H1 (cell line): ENCODE measurements around the gene XPO6. TPM values are rescaled to one million over a fixed set of nuclear protein-coding genes. Genes with fewer than 3 reads are reported as not detected.

ENCODE experiments used
- CTCF ChIA-PET: fragments of 300-600 bp; sonication (Branson Sonifier 250); formaldehyde crosslinking; loops from one replicate; lab custom pipeline; 2021; ENCODE audit not compliant: partially characterized antibody; lab: Charles Lee
- POLR2A ChIA-PET: fragments of 300-600 bp; sonication (Branson Sonifier 250); formaldehyde crosslinking; loops from one replicate; lab custom pipeline; 2021; ENCODE audit warnings: inconsistent platforms; ENCODE audit not compliant: partially characterized antibody; lab: Charles Lee
- DNase-seq, 2 experiments: peaks; one replicate each; pipeline versions ENCODE4 v3.0.0 to v3.0.0-alpha.2; 2010 to 2022; ENCODE audit warnings: low spot score in 2 of 2, low read depth in 1 of 2, mixed read lengths in 1 of 2
- FAIRE-seq: peaks from 2 replicates; lab custom pipeline; 2011; peaks lifted over from hg19 to GRCh38; lab: Jason Lieb, UNC
- H2AFZ ChIP-seq: 2 replicates; pipeline ENCODE4 v1.8.1; 2012; ENCODE audit warnings: low read length, inconsistent platforms
- H2AK5ac ChIP-seq: 2 replicates; pipeline ENCODE4 v1.6.1; 2013; ENCODE audit warnings: low read depth, low read length
- H2BK120ac ChIP-seq: replicated peaks from 2 replicates; pipeline ENCODE3; 2013; ENCODE audit warnings: low read depth, low read length, inconsistent platforms
- H2BK12ac ChIP-seq: 2 replicates; pipeline ENCODE4 v1.6.1; 2013; ENCODE audit warnings: low read depth, low read length
- H2BK15ac ChIP-seq: 2 replicates; pipeline ENCODE4 v1.6.1; 2013; ENCODE audit warnings: low read length
- H2BK20ac ChIP-seq: 2 replicates; pipeline ENCODE4 v1.6.1; 2013; ENCODE audit warnings: low read length
- H2BK5ac ChIP-seq: 2 replicates; pipeline ENCODE4 v1.6.1; 2013; ENCODE audit warnings: low read depth, low read length
- H3K14ac ChIP-seq: 2 replicates; pipeline ENCODE4 v1.6.1; 2013; ENCODE audit warnings: inconsistent platforms; ENCODE audit not compliant: insufficient read length
- H3K18ac ChIP-seq: 2 replicates; pipeline ENCODE4 v1.6.1; 2013; ENCODE audit warnings: low read length; ENCODE audit errors: extremely low read depth
- H3K23ac ChIP-seq: 2 replicates; pipeline ENCODE4 v1.6.1; 2013; ENCODE audit warnings: inconsistent platforms; ENCODE audit not compliant: insufficient read length
- H3K23me2 ChIP-seq: 2 replicates; pipeline ENCODE4 v1.6.1; 2013; ENCODE audit warnings: low read depth, low read length
- H3K27ac ChIP-seq: 2 replicates; pipeline ENCODE4 v1.6.1; 2011; ENCODE audit warnings: low read depth, low read length, inconsistent platforms
- H3K27me3 ChIP-seq, 4 experiments: replicated peaks in 1 of 4; 1 replicate in 1 of 4; 2 replicates in 3 of 4; pipeline versions ENCODE4 v1.6.1 to v1.8.1; 2011 to 2013; ENCODE audit warnings: low read length in 3 of 4, mild to moderate bottlenecking in 3 of 4, inconsistent platforms in 2 of 4, mixed read lengths in 2 of 4, moderate library complexity in 1 of 4; ENCODE audit not compliant: control insufficient read depth in 3 of 4, insufficient read depth in 3 of 4; ENCODE audit errors: extremely low read depth in 1 of 4
- H3K36me3 ChIP-seq, 4 experiments: 2 replicates each; pipeline versions ENCODE4 v1.6.1 to v1.8.1; 2011 to 2013; ENCODE audit warnings: mild to moderate bottlenecking in 4 of 4, low read length in 3 of 4, moderate library complexity in 2 of 4, control low read depth in 1 of 4, inconsistent platforms in 1 of 4; ENCODE audit not compliant: insufficient read depth in 4 of 4, control insufficient read depth in 2 of 4
- H3K4ac ChIP-seq: replicated peaks from 2 replicates; pipeline ENCODE3; 2013; ENCODE audit warnings: low read length, low read depth, mixed read lengths, inconsistent platforms; ENCODE audit not compliant: insufficient read length
- H3K4me1 ChIP-seq, 4 experiments: replicated peaks in 1 of 4; 1 replicate in 1 of 4; 2 replicates in 3 of 4; pipeline versions ENCODE4 v1.6.1 to v1.8.1; 2011 to 2013; ENCODE audit warnings: low read length in 3 of 4, inconsistent platforms in 2 of 4, mixed read lengths in 1 of 4; ENCODE audit not compliant: insufficient read depth in 4 of 4, control insufficient read depth in 3 of 4
- H3K4me2 ChIP-seq, 2 experiments: 2 replicates each; pipeline versions ENCODE4 v1.6.1 to v1.8.1; 2011 to 2013; ENCODE audit warnings: low read depth in 2 of 2, low read length in 2 of 2, control low read depth in 1 of 2, inconsistent platforms in 1 of 2, mild to moderate bottlenecking in 1 of 2; ENCODE audit not compliant: insufficient read depth in 1 of 2
- H3K4me3 ChIP-seq, 4 experiments: fragments of 200-600, 300-600 bp in 1 of 4; sonication (generic), shearing (Covaris generic), sonication (Bioruptor Twin) in 1 of 4; 2 replicates each; pipeline versions ENCODE4 v1.5.1 to v1.8.1; 2011 to 2016; ENCODE audit warnings: low read length in 4 of 4, low read depth in 3 of 4, control low read depth in 2 of 4, inconsistent platforms in 2 of 4, mild to moderate bottlenecking in 2 of 4, mixed read lengths in 1 of 4, moderate library complexity in 1 of 4; ENCODE audit not compliant: insufficient read depth in 2 of 4; ENCODE audit errors: extremely low read depth in 1 of 4
- H3K56ac ChIP-seq: replicated peaks from 2 replicates; pipeline ENCODE3; 2013; ENCODE audit warnings: low read depth, mild to moderate bottlenecking, mixed read lengths, low read length, inconsistent platforms; ENCODE audit not compliant: insufficient read length
- H3K79me1 ChIP-seq: 2 replicates; pipeline ENCODE4 v1.6.1; 2013; ENCODE audit warnings: low read depth, low read length, control low read depth
- H3K79me2 ChIP-seq, 2 experiments: 2 replicates each; pipeline versions ENCODE4 v1.6.1 to v1.8.1; 2012 to 2013; ENCODE audit warnings: low read length in 2 of 2, mild to moderate bottlenecking in 2 of 2, inconsistent platforms in 1 of 2; ENCODE audit not compliant: insufficient read depth in 2 of 2, control insufficient read depth in 1 of 2
- H3K9ac ChIP-seq, 4 experiments: replicated peaks in 1 of 4; 1 replicate in 1 of 4; 2 replicates in 3 of 4; pipeline versions ENCODE4 v1.6.1 to v1.8.1; 2011 to 2013; ENCODE audit warnings: low read depth in 3 of 4, low read length in 3 of 4, control low read depth in 2 of 4, mild to moderate bottlenecking in 2 of 4, moderate library complexity in 2 of 4, inconsistent platforms in 1 of 4; ENCODE audit errors: extremely low read depth in 1 of 4
- H3K9me3 ChIP-seq, 2 experiments: 2 replicates each; pipeline versions ENCODE4 v1.6.1 to v1.8.1; 2012 to 2013; ENCODE audit warnings: mild to moderate bottlenecking in 2 of 2, moderate library complexity in 2 of 2, control low read depth in 1 of 2, inconsistent platforms in 1 of 2, low read depth in 1 of 2, low read length in 1 of 2, mixed read lengths in 1 of 2; ENCODE audit not compliant: insufficient read depth in 2 of 2
- H4K20me1 ChIP-seq, 2 experiments: replicated peaks in 1 of 2; 2 replicates each; pipeline versions ENCODE3 to v1.8.1; 2011 to 2013; ENCODE audit warnings: inconsistent platforms in 2 of 2, low read length in 2 of 2, mild to moderate bottlenecking in 1 of 2; ENCODE audit not compliant: insufficient read depth in 2 of 2, control insufficient read depth in 1 of 2
- H4K5ac ChIP-seq: 2 replicates; pipeline ENCODE4 v1.6.1; 2013; ENCODE audit warnings: low read length, low read depth, mixed read lengths, inconsistent platforms; ENCODE audit not compliant: insufficient read length
- H4K8ac ChIP-seq: 2 replicates; pipeline ENCODE4 v1.8.0; 2013; ENCODE audit warnings: mild to moderate bottlenecking, moderate library complexity, low read length, inconsistent platforms; ENCODE audit not compliant: insufficient read depth; ENCODE audit errors: extremely low read depth
- H4K91ac ChIP-seq: replicated peaks from 2 replicates; pipeline ENCODE3; 2013; ENCODE audit warnings: low read length, mixed read lengths, inconsistent platforms; ENCODE audit not compliant: insufficient read length
- BRCA1 ChIP-seq: IDR thresholded peaks from 2 replicates; pipeline ENCODE4 v1.6.1; 2012; ENCODE audit warnings: low read depth, low read length, improper control_type of control experiment
- CEBPB ChIP-seq: IDR thresholded peaks from 2 replicates; pipeline ENCODE4 v1.6.1; 2012; ENCODE audit warnings: low read depth, low read length
- GTF2F1 ChIP-seq: IDR thresholded peaks from 2 replicates; pipeline ENCODE4 v1.6.1; 2012; ENCODE audit warnings: low read depth, low read length, improper control_type of control experiment, borderline replicate concordance
- HDAC2 ChIP-seq, 2 experiments: fragments of 300-600 bp in 1 of 2; sonication (generic) in 1 of 2; IDR thresholded peaks; 2 replicates each; pipeline ENCODE4 v1.6.1; 2011 to 2012; ENCODE audit warnings: low read depth in 2 of 2, low read length in 2 of 2, mild to moderate bottlenecking in 2 of 2, moderate library complexity in 2 of 2, borderline replicate concordance in 1 of 2, inconsistent platforms in 1 of 2
- KDM5A ChIP-seq: fragments of 200-600 bp; IDR thresholded peaks from 2 replicates; pipeline ENCODE4 v1.7.1; 2012; ENCODE audit warnings: mild to moderate bottlenecking, low read length, inconsistent platforms, mixed read lengths
- NANOG ChIP-seq: IDR thresholded peaks from 2 replicates; pipeline ENCODE4 v1.6.1; 2011; ENCODE audit warnings: low read length, low read depth, mild to moderate bottlenecking, inconsistent platforms; ENCODE audit not compliant: insufficient read depth, poor library complexity, severe bottlenecking
- POLR2A ChIP-seq, 2 experiments: IDR thresholded peaks; 1 replicate in 1 of 2; 2 replicates in 1 of 2; pipeline ENCODE4 v1.6.1; 2011; ENCODE audit warnings: low read depth in 2 of 2, low read length in 2 of 2, mild to moderate bottlenecking in 2 of 2; ENCODE audit errors: control extremely low read depth in 1 of 2
- POLR2AphosphoS5 ChIP-seq: IDR thresholded peaks from 2 replicates; pipeline ENCODE4 v1.6.1; 2011; ENCODE audit warnings: low read depth, low read length
- SIRT6 ChIP-seq: IDR thresholded peaks from one replicate; pipeline ENCODE4 v1.7.1; 2012; ENCODE audit warnings: low read length, inconsistent platforms
- SIX5 ChIP-seq: IDR thresholded peaks from 2 replicates; pipeline ENCODE4 v1.6.1; 2011; ENCODE audit warnings: mild to moderate bottlenecking, low read depth, low read length
- SP2 ChIP-seq: IDR thresholded peaks from 2 replicates; pipeline ENCODE4 v1.6.1; 2012; ENCODE audit warnings: mild to moderate bottlenecking, low read length, inconsistent platforms
- SP4 ChIP-seq: IDR thresholded peaks from 2 replicates; pipeline ENCODE4 v1.6.1; 2012; ENCODE audit warnings: low read length, inconsistent platforms
- SUZ12 ChIP-seq: fragments of 200-600 bp; sonication (generic); IDR thresholded peaks from 2 replicates; pipeline ENCODE4 v1.6.1; 2012; ENCODE audit warnings: mild to moderate bottlenecking, inconsistent platforms, low read length, moderate library complexity, mixed read lengths
- TBP ChIP-seq: IDR thresholded peaks from 2 replicates; pipeline ENCODE4 v1.6.1; 2011; ENCODE audit warnings: low read depth, low read length, improper control_type of control experiment
- YY1 ChIP-seq: IDR thresholded peaks from 2 replicates; pipeline ENCODE4 v1.6.1; 2011; ENCODE audit warnings: low read depth, mild to moderate bottlenecking, low read length
- WGBS, 2 experiments: shearing (Covaris generic) in 1 of 2; methylation state at CpG; one replicate each; pipeline versions ENCODE4 v1.1.6 to v1.1.7; 2013 to 2015; ENCODE audit warnings: low lambda C conversion rate in 2 of 2, mixed read lengths in 2 of 2, inconsistent platforms in 1 of 2, low coverage in 1 of 2, missing lambda C conversion rate in 1 of 2; ENCODE audit not compliant: insufficient replicate concordance in 2 of 2, insufficient coverage in 1 of 2, insufficient read length in 1 of 2; ENCODE audit errors: extremely low coverage in 1 of 2, missing lambda C conversion rate in 1 of 2; 5-methylcytosine and 5-hydroxymethylcytosine counted together
- polyA plus RNA-seq, 7 experiments: library from polyadenylated mRNA; depleted of rRNA in 3 of 7; stranded (reverse) in 5 of 7; unstranded in 2 of 7; fragments of >200 nt in 5 of 7; fragments of 200-250 nt in 2 of 7; gene quantifications; 1 replicate in 5 of 7; 2 replicates in 1 of 7; 4 replicates in 1 of 7; pipeline versions ENCODE4 v1.2.1 to v1.2.3, GENCODE V29; 2011 to 2013; ENCODE audit warnings: missing spikeins in 2 of 7, mixed read lengths in 2 of 7
- total RNA-seq: library from RNA; stranded (reverse); fragmentation: NEBNext Ultra II Directional; extraction: Animal tissue kit (Norgen Biotek cat#: 25700); gene quantifications from 2 replicates; pipeline ENCODE4 v1.2.1, GENCODE V29; 2021

The XPO6 gene
- total and polyA plus RNA-seq, 2 of the 8 experiments (the other 6 are each of a cell fraction or from before 2014, with no cell fraction given), result 152 to 254 TPM

GRCh38 chr16:28067604-28068379, 144.0 kb downstream of the XPO6 start:
- Histone ChIP-seq H3K4me3 (no peak overlapping the region), H3K79me1 (no peaks in the 10 kb centered on the region), H4K91ac (no peak overlapping the region), H3K4me2 (no peak overlapping the region), H4K20me1 (peaks cover 0 to 2% of the 10 kb centered on the region in 2 experiments), H2BK15ac (no peak overlapping the region), H4K5ac (no peak overlapping the region), H2BK120ac (no peak overlapping the region), H3K9me3 (no peaks in the 10 kb centered on the region), H3K56ac (no peak overlapping the region), H3K4me1 (no peaks in the 10 kb centered on the region; a peak in 2 of 7 replicates), H3K27ac (no peak overlapping the region), H2AK5ac (no peak overlapping the region), H2AFZ (no peak overlapping the region), H2BK12ac (no peak overlapping the region), H3K4ac (no peak overlapping the region), H3K23ac (no peak overlapping the region), H3K9ac (no peak overlapping the region), H3K14ac (no peak overlapping the region), H3K27me3 (peaks cover 15 to 22% (median 20%) of the 10 kb centered on the region in 4 experiments), H3K18ac (no peak overlapping the region), H2BK20ac (no peak overlapping the region), H4K8ac (no peak overlapping the region), H3K36me3 (no peaks in the 10 kb centered on the region), H2BK5ac (no peak overlapping the region), H3K23me2 (peaks cover 4% of the 10 kb centered on the region; the same call in 1 of the 2 replicates), H3K79me2 (no peaks in the 10 kb centered on the region)
- ChIA-PET POLR2A (no interaction called here), CTCF (interaction anchor here (0.6 to 7.4 kb wide), 5 partner anchors 23 to 141 kb away, joined by 3 to 77 read pairs (median 6); no protein-coding TSS in a partner anchor)
- DNase-seq (no peak), FAIRE-seq (no peak)
- 90% methylated on average over 14 of the region's 14 CpGs; no CpG with 5 or more reads in 1 of the 2 experiments for WGBS, 2 experiments
- no peak for TF ChIP-seq SP2
- no peak for TF ChIP-seq SIRT6
- TF ChIP-seq SUZ12, result no peak
- no peak for TF ChIP-seq KDM5A
- TF ChIP-seq SIX5, result no peak
- no peak for TF ChIP-seq BRCA1
- no peak for TF ChIP-seq GTF2F1
- TF ChIP-seq CEBPB, result no peak
- TF ChIP-seq POLR2A (IDR thresholded peaks at IDR 0.05; ENCODE audit: control extremely low read depth in 1 of 2, low read depth in 2 of 2, low read length in 2 of 2), result no peak
- no peak for TF ChIP-seq NANOG
- TF ChIP-seq YY1, result no peak
- TF ChIP-seq TBP, result no peak
- TF ChIP-seq HDAC2 (IDR thresholded peaks at IDR 0.05; ENCODE audit: borderline replicate concordance in 1 of 2, low read depth in 2 of 2, low read length in 2 of 2), result no peak
- TF ChIP-seq POLR2AphosphoS5, result no peak
- no peak for TF ChIP-seq SP4
